Measurements from ENCODE around the gene PPIL4. TPM values are rescaled to one million over a fixed set of nuclear protein-coding genes. Genes with fewer than 3 reads are reported as not detected.
A peak's percentile ranks its signal among the peaks of the same experiment; 100 is the strongest.

PPIL4 gene
- total RNA-seq, 1 donor from 2014 or later, result 39.9 TPM

GRCh38 chr6:149529650-149530049, 16.2 kb downstream of the PPIL4 start:
- no peak for DNase-seq (ENCODE audit: low read depth, low spot score)
- no peak for TF ChIP-seq CTCF (conservative IDR thresholded peaks at IDR 0.05)
- H3K27me3 Mint-ChIP-seq (ENCODE audit: low read depth), result no peaks in the 10 kb centered on the region
- H3K36me3 Mint-ChIP-seq (ENCODE audit: low read depth), result peaks cover 10% of the 10 kb centered on the region
- H3K27ac Mint-ChIP-seq (ENCODE audit: unreplicated experiment), result no peak overlapping the region
- H3K4me1 Mint-ChIP-seq, result no peaks in the 10 kb centered on the region
- no peak overlapping the region for H3K4me3 Mint-ChIP-seq
- H3K9me3 Mint-ChIP-seq, result no peaks in the 10 kb centered on the region

- no peak overlapping the region for H3K27ac Mint-ChIP-seq (ENCODE audit: unreplicated experiment)
- TF ChIP-seq CTCF (conservative IDR thresholded peaks at IDR 0.05), result no peak
- no peak overlapping the region for H3K4me3 Mint-ChIP-seq
- H3K27me3 Mint-ChIP-seq (ENCODE audit: low read depth), result no peaks in the 10 kb centered on the region
- H3K9me3 Mint-ChIP-seq, result no peaks in the 10 kb centered on the region
- DNase-seq (ENCODE audit: low read depth, low spot score), result no peak
- H3K4me1 Mint-ChIP-seq, result no peaks in the 10 kb centered on the region
- H3K36me3 Mint-ChIP-seq (ENCODE audit: low read depth), result peaks cover 7% of the 10 kb centered on the region
These were observed 30.3 kb downstream of the PPIL4 start for GRCh38 chr6:149515494-149515893.

GRCh38 chr6:149513915-149514314, 31.9 kb downstream of the PPIL4 start:
- Mint-ChIP-seq H3K4me3 (no peak overlapping the region), H3K27me3 (ENCODE audit: low read depth) (no peaks in the 10 kb centered on the region), H3K4me1 (no peaks in the 10 kb centered on the region), H3K27ac (ENCODE audit: unreplicated experiment) (peak overlapping the region; percentile 2), H3K9me3 (no peaks in the 10 kb centered on the region), H3K36me3 (ENCODE audit: low read depth) (peaks cover 7% of the 10 kb centered on the region)
- no peak for DNase-seq (ENCODE audit: low read depth, low spot score)
- no peak for TF ChIP-seq CTCF (conservative IDR thresholded peaks at IDR 0.05)

- no peak overlapping the region for H3K4me3 Mint-ChIP-seq
- H3K36me3 Mint-ChIP-seq (ENCODE audit: low read depth), result peaks cover 5% of the 10 kb centered on the region
- no peak for TF ChIP-seq CTCF (conservative IDR thresholded peaks at IDR 0.05)
- no peak overlapping the region for H3K27ac Mint-ChIP-seq (ENCODE audit: unreplicated experiment)
- no peak for DNase-seq (ENCODE audit: low read depth, low spot score)
- H3K27me3 Mint-ChIP-seq (ENCODE audit: low read depth), result no peaks in the 10 kb centered on the region
- no peaks in the 10 kb centered on the region for H3K4me1 Mint-ChIP-seq
- no peaks in the 10 kb centered on the region for H3K9me3 Mint-ChIP-seq
These were observed 34.9 kb downstream of the PPIL4 start for GRCh38 chr6:149510793-149511512.

GRCh38 chr6:149508485-149508884, 37.4 kb downstream of the PPIL4 start:
- TF ChIP-seq CTCF (conservative IDR thresholded peaks at IDR 0.05), result no peak
- H3K9me3 Mint-ChIP-seq, result no peaks in the 10 kb centered on the region
- no peak overlapping the region for H3K4me3 Mint-ChIP-seq
- H3K27me3 Mint-ChIP-seq (ENCODE audit: low read depth), result no peaks in the 10 kb centered on the region
- H3K4me1 Mint-ChIP-seq, result no peaks in the 10 kb centered on the region
- H3K36me3 Mint-ChIP-seq (ENCODE audit: low read depth), result peaks cover 3% of the 10 kb centered on the region
- H3K27ac Mint-ChIP-seq (ENCODE audit: unreplicated experiment), result no peak overlapping the region
- DNase-seq (ENCODE audit: low read depth, low spot score), result no peak
